ENCODE results near the gene HOXB4. TPM values are rescaled to one million over a fixed set of nuclear protein-coding genes. Genes with fewer than 3 reads are reported as not detected.

The HOXB4 gene
- total RNA-seq, 1 experiment from 2014 or later, result 11.3 TPM

GRCh38 chr17:48543107-48543853 lies 34.9 kb downstream of the HOXB4 start:
- peaks cover 0 to 10% of the 10 kb centered on the region in 2 experiments; a peak in 2 of 4 replicates for H3K4me1 ChIP-seq (ENCODE audit: control insufficient read depth in 1 of 2, insufficient read depth in 2 of 2, low read length in 2 of 2)
- no peaks in the 10 kb centered on the region for H4K20me1 ChIP-seq (ENCODE audit: insufficient read depth)
- TF ChIP-seq POLR2AphosphoS5 (IDR thresholded peaks at IDR 0.05; ENCODE audit: low read depth, low read length) (peak; percentile 67), EZH2 (IDR thresholded peaks at IDR 0.05) (no peak), CTCF (IDR thresholded peaks at IDR 0.05 in 2 of 3, conservative IDR thresholded peaks at IDR 0.05 in 1 of 3; ENCODE audit: borderline replicate concordance in 1 of 3, insufficient read depth in 1 of 3, low read depth in 2 of 3, low read length in 2 of 3) (0 out of 6 replicates have a peak, but pooled peaks of 1 of the 3 experiments have one; percentile 21), SP1 (IDR thresholded peaks at IDR 0.05; ENCODE audit: low read depth) (no peak), CBX3 (IDR thresholded peaks at IDR 0.05; ENCODE audit: low read depth) (no peak), RAD21 (IDR thresholded peaks at IDR 0.05; ENCODE audit: low read depth) (no peak), ZNF274 (IDR thresholded peaks at IDR 0.05; ENCODE audit: low read depth, low read length) (no peak), TCF7L2 (IDR thresholded peaks at IDR 0.05; ENCODE audit: borderline replicate concordance, extremely low read depth, insufficient read depth, insufficient read length) (no peak), MAX (IDR thresholded peaks at IDR 0.05) (no peak), REST (IDR thresholded peaks at IDR 0.05; ENCODE audit: low read depth) (no peak), EZH2phosphoT487 (IDR thresholded peaks at IDR 0.05; ENCODE audit: borderline replicate concordance) (no peak), EGR1 (IDR thresholded peaks at IDR 0.05; ENCODE audit: low read depth) (no peak), ZFX (IDR thresholded peaks at IDR 0.05) (peak; percentile 51; the same call in 1 of the 2 replicates), ELF1 (IDR thresholded peaks at IDR 0.05; ENCODE audit: borderline replicate concordance, low read depth) (no peak)
- TF ChIP-seq, protein P1, sequence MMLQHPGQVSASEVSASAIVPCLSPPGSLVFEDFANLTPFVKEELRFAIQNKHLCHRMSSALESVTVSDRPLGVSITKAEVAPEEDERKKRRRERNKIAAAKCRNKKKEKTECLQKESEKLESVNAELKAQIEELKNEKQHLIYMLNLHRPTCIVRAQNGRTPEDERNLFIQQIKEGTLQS (IDR thresholded peaks at IDR 0.05), result no peak
- H3K79me2 ChIP-seq (ENCODE audit: insufficient read depth, low read length), result no peaks in the 10 kb centered on the region
- no peaks in the 10 kb centered on the region for H3K27me3 ChIP-seq (ENCODE audit: insufficient read depth, low read length)
- ATAC-seq (peak; percentile 75), DNase-seq (ENCODE audit: low read depth, low spot score) (no peak)
- BruUV-seq (replicated peaks), result no TSS peak
- no peaks in the 10 kb centered on the region for H3K36me3 ChIP-seq (ENCODE audit: control insufficient read depth in 1 of 2, insufficient read depth in 2 of 2, low read length in 2 of 2)
- peak overlapping the region; percentile 69 for H3K4me2 ChIP-seq (ENCODE audit: low read length)
- H3K9ac ChIP-seq (ENCODE audit: low read length), result peak overlapping the region; percentile 63
- peak overlapping the region; percentile 51 for H3K27ac ChIP-seq (ENCODE audit: low read depth, low read length)
- peak overlapping the region; percentile 49 to 59 for H3K4me3 ChIP-seq (replicated peaks in 1 of 2; ENCODE audit: low read depth in 1 of 2, low read length in 2 of 2)
- POLR2A ChIA-PET, result no interaction called here
- CTCF ChIA-PET, result no interaction called here
- no peaks in the 10 kb centered on the region for H3K9me3 ChIP-seq (ENCODE audit: control insufficient read depth in 1 of 2, insufficient read depth in 1 of 2, low read depth in 1 of 2, low read length in 2 of 2)
- H3K9me2 ChIP-seq (ENCODE audit: insufficient read depth), result no peaks in the 10 kb centered on the region
- RAD21 ChIA-PET (ENCODE audit: low non-redundant PET in 1 of 2, low total read pairs in 2 of 2, uncharacterized antibody in 2 of 2, unreplicated experiment in 2 of 2), result no interaction called here
- no peak overlapping the region for H2AFZ ChIP-seq (ENCODE audit: low read depth, low read length, poor library complexity, severe bottlenecking)
- intact Hi-C loops (cut with micrococcal nuclease), result no loop called here
